Measurements from ENCODE around the gene ZC3H4.

ZC3H4 gene

DNA sequence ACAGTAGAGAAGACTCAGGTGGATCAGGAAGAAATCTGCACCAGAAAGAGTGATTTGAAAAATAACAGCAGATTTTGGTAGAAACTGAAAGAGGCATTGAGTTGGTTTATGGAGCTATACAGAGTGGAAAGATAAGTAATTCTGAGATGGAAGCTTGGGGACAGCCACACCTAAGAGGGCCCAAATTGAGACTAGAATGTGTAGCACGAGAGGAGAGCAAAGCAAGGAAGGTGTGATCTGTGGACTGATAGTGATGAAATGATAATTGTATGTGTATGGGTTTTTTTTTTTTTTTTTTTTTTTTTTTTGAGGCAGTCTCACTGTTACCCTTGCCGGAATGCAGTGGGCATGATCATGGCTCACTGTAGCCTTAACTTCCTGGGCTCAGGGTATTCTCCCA, 33.3 kb upstream of the ZC3H4 start:
- Histone ChIP-seq H3K36me3 (peaks cover 98% of the 10 kb centered on the region), H3K4me3 (ENCODE audit: low read depth, low read length) (no peak overlapping the region), H3K27ac (no peak overlapping the region), H3K27me3 (ENCODE audit: insufficient read depth, low read depth, severe bottlenecking) (no peaks in the 10 kb centered on the region), H3K9me3 (ENCODE audit: severe bottlenecking) (no peaks in the 10 kb centered on the region)
- DNase-seq = no peak
- TF ChIP-seq, protein P1, sequence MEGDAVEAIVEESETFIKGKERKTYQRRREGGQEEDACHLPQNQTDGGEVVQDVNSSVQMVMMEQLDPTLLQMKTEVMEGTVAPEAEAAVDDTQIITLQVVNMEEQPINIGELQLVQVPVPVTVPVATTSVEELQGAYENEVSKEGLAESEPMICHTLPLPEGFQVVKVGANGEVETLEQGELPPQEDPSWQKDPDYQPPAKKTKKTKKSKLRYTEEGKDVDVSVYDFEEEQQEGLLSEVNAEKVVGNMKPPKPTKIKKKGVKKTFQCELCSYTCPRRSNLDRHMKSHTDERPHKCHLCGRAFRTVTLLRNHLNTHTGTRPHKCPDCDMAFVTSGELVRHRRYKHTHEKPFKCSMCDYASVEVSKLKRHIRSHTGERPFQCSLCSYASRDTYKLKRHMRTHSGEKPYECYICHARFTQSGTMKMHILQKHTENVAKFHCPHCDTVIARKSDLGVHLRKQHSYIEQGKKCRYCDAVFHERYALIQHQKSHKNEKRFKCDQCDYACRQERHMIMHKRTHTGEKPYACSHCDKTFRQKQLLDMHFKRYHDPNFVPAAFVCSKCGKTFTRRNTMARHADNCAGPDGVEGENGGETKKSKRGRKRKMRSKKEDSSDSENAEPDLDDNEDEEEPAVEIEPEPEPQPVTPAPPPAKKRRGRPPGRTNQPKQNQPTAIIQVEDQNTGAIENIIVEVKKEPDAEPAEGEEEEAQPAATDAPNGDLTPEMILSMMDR (IDR thresholded peaks at IDR 0.05; ENCODE audit: low read depth, low read length) = no peak

DNA sequence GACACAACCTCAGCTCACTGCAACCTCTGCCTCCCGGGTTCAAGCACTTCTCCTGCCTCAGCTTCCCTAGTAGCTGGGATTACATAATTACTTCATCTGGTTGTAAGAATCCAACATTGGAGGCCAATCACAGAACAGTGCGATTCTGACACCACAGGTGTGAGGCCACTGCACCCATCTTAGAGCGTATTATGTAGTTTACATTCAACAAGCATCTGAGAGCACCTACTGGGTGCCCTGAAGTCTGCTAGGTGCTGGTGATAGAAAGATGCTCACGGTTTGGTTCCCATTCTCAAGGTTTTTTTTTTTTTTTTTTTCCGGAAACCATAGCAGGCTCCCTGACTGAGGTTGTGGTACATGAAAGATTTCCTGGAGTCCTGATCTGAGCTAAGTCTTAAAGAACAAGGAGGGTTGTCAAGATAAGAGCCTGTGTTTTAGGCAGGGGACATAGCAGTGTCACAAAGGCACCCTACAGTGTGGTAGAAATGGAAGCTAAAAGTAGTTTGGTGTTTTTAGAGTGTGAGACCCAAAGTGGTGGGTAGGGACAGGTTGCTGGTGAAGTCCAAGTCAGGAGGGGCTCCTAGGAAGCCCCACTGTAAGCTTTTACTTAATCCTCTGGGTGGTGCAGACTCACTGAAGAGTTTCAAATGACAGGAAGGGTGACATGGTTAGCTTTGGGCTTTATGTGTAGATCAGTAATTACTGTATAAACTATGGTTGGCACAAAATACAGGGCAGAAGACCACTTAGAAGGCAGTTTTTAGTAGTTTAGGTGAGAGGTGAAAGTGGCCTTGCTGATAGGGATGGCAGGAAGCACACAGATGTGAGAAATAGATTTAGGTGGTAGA, 32.3 kb upstream of the ZC3H4 start:
- H3K27ac ChIP-seq = no peak overlapping the region
- no peak for DNase-seq
- H3K4me3 ChIP-seq (ENCODE audit: low read depth, low read length) = no peak overlapping the region
- no peaks in the 10 kb centered on the region for H3K9me3 ChIP-seq (ENCODE audit: severe bottlenecking)
- H3K27me3 ChIP-seq (ENCODE audit: insufficient read depth, low read depth, severe bottlenecking) = no peaks in the 10 kb centered on the region
- TF ChIP-seq, protein P1 (IDR thresholded peaks at IDR 0.05; ENCODE audit: low read depth, low read length) = no peak
- peaks cover 98% of the 10 kb centered on the region for H3K36me3 ChIP-seq

DNA sequence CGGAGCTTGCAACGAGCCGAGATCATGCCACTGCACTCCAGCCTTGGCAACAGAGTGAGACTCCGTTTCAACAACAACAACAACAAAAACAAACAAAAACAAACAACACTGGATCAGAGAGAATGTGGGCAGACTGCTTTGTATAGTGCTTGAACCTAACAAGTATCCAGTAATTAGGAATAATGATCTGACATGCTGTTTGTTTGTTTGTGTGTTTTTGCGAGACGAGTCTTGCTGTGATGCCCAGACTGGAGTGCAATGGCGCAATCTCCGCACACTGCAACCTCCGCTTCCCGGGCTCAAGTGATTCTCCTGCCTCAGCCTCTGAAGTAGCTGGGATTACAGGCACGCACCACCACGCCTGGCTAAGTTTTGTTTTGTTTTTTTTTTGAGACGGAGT, 31.1 kb upstream of the ZC3H4 start:
- H3K36me3 ChIP-seq = peaks cover 92% of the 10 kb centered on the region
- no peak for DNase-seq
- TF ChIP-seq, protein P1 (IDR thresholded peaks at IDR 0.05; ENCODE audit: low read depth, low read length) = no peak
- no peaks in the 10 kb centered on the region for H3K9me3 ChIP-seq (ENCODE audit: severe bottlenecking)
- H3K27me3 ChIP-seq (ENCODE audit: insufficient read depth, low read depth, severe bottlenecking) = no peaks in the 10 kb centered on the region
- no peak overlapping the region for H3K27ac ChIP-seq
- no peak overlapping the region for H3K4me3 ChIP-seq (ENCODE audit: low read depth, low read length)

DNA sequence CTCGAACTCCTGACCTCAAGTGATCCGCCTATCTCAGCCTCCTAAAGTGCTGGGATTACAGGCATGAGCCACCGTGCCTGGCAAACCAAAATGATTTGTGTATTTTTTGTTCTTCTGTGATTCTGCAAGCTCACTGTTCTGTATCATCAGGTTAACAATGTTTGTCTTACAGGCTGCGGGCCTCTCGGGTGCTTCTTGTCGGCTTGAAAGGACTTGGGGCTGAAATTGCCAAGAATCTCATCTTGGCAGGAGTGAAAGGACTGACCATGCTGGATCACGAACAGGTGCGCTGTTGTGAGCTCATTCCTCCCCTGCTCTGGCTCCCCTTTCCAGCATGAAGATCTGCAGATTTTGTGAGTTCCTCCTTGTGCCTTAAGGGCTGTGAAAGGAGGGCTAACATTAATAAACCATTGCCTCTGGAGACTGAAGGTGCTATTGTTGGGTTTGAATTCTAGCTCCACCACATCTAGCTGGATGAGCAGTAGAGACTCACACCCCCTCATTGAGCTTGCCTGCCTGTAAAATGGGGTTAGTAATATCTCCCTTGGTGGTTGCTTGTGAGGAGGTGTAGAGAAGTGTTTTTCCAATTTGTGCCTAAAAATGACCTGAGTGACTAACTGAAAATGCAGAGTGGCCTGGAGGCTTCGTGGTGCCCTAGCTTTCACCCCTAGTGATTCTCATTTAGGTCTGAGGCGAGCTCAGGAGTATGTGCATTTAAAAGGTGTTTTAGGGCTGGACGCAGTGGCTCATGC, 29.9 kb upstream of the ZC3H4 start:
- Histone ChIP-seq H3K27ac (no peak overlapping the region), H3K36me3 (peaks cover 88% of the 10 kb centered on the region), H3K4me3 (ENCODE audit: low read depth, low read length) (no peak overlapping the region), H3K9me3 (ENCODE audit: severe bottlenecking) (no peaks in the 10 kb centered on the region), H3K27me3 (ENCODE audit: insufficient read depth, low read depth, severe bottlenecking) (no peaks in the 10 kb centered on the region)
- DNase-seq = no peak
- TF ChIP-seq, protein P1 (IDR thresholded peaks at IDR 0.05; ENCODE audit: low read depth, low read length) = no peak

DNA sequence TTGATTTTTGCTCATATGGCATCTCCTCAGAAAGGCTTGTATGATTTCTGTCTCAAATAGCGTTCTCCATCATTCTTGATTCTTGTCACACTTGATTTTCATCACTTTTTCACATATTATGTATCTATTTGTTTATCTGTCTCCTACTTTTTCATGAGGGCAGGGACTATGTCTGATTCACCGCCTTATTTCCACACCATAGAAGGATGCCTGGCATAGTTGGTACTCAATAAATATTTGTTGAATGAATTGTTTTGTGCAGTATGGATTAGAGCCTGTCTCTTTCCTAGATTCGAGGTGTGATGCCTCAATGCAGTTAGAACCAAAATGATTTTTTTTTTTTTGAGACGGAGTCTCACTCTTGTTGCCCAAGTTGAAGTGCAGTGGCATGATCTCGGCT, 29.2 kb upstream of the ZC3H4 start:
- H3K36me3 ChIP-seq = peaks cover 88% of the 10 kb centered on the region
- H3K27ac ChIP-seq = no peak overlapping the region
- DNase-seq = no peak
- TF ChIP-seq, protein P1 (IDR thresholded peaks at IDR 0.05; ENCODE audit: low read depth, low read length) = no peak
- no peak overlapping the region for H3K4me3 ChIP-seq (ENCODE audit: low read depth, low read length)
- H3K27me3 ChIP-seq (ENCODE audit: insufficient read depth, low read depth, severe bottlenecking) = no peaks in the 10 kb centered on the region
- H3K9me3 ChIP-seq (ENCODE audit: severe bottlenecking) = no peaks in the 10 kb centered on the region

All from WERI-Rb-1 (cell line).